ENCODE measurements around the gene HDHD5. TPM values are rescaled to one million over a fixed set of nuclear protein-coding genes. Genes with fewer than 3 reads are reported as not detected.
"Not testable (repeated sequence)": the region's sequence is repeated elsewhere in the genome, so short reads cannot be mapped to it uniquely, and the experiment has no call there.

The HDHD5 gene
- total and polyA plus RNA-seq, 10 of the 15 experiments (the other 5 are each of a cell fraction or from before 2014, with no cell fraction given) = 1.7 to 68.0 (median 49.9) TPM

GRCh38 chr22:17149076-17149815 is 9.8 kb downstream of the HDHD5 start (continued):
- TF ChIP-seq ZNF687 (IDR thresholded peaks at IDR 0.05) = no peak
- no peak for TF ChIP-seq IRF3 (IDR thresholded peaks at IDR 0.05)
- TF ChIP-seq FOXM1 (IDR thresholded peaks at IDR 0.05; ENCODE audit: low read depth, low read length) = no peak
- TF ChIP-seq SIN3A (IDR thresholded peaks at IDR 0.05; ENCODE audit: low read depth, low read length) = no peak
- no peak for TF ChIP-seq ZNF384 (IDR thresholded peaks at IDR 0.05; ENCODE audit: borderline replicate concordance, low read depth, low read length)
- no peak for TF ChIP-seq GABPA (IDR thresholded peaks at IDR 0.05; ENCODE audit: low read depth)
- TF ChIP-seq NBN (IDR thresholded peaks at IDR 0.05) = no peak

- SMC1A ChIA-PET (ENCODE audit: uncharacterized antibody, unreplicated experiment); ATAC-seq; intact Hi-C loops (cut with micrococcal nuclease; ENCODE audit: unreplicated experiment); DNase-seq (ENCODE audit: low read depth, low spot score); RAD21 ChIA-PET (ENCODE audit: unreplicated experiment); FAIRE-seq; H3K4me3 ChIP-seq; POLR2A ChIA-PET; CTCF ChIA-PET; BruUV-seq (replicated peaks); in situ Hi-C loops (cut with MboI); H3K4me2 ChIP-seq (ENCODE audit: control insufficient read depth, insufficient read depth); H3K79me2 ChIP-seq (ENCODE audit: control insufficient read depth, insufficient read depth, low read length); H4K20me1 ChIP-seq (ENCODE audit: control insufficient read depth, insufficient read depth); H3K4me1 ChIP-seq (ENCODE audit: control insufficient read depth, insufficient read depth, low read length); H3K9ac ChIP-seq (ENCODE audit: control insufficient read depth, insufficient read depth, low read length); H3K27me3 ChIP-seq (replicated peaks in 1 of 2; ENCODE audit: control insufficient read depth in 2 of 2, insufficient read depth in 2 of 2, low read length in 1 of 2); H3K27ac ChIP-seq (ENCODE audit: control insufficient read depth, insufficient read depth); H2AFZ ChIP-seq (ENCODE audit: control insufficient read depth, low read depth, low read length); H3K9me3 ChIP-seq (replicated peaks; ENCODE audit: control insufficient read depth, insufficient read depth, low read length): not testable (repeated sequence)
- peaks cover 15 to 17% of the 10 kb centered on the region in 2 experiments; a peak in 3 of 4 replicates for H3K36me3 ChIP-seq (ENCODE audit: control insufficient read depth in 2 of 2, insufficient read depth in 2 of 2, low read length in 1 of 2)
- 95% methylated on average over 22 of the region's 30 CpGs for WGBS (ENCODE audit: insufficient coverage, insufficient replicate concordance, low lambda C conversion rate, missing lambda C conversion rate)
- TF ChIP-seq BCL3 (IDR thresholded peaks at IDR 0.05; ENCODE audit: borderline replicate concordance, insufficient read depth, low read depth, low read length, poor library complexity, severe bottlenecking) (peak; percentile 82), TCF3 (IDR thresholded peaks at IDR 0.05; ENCODE audit: borderline replicate concordance, insufficient read depth, low read depth, low read length) (0 out of 2 replicates have a peak, but pooled peaks have one; percentile 38)
Observed at GRCh38 chr22:17147458-17147857, 11.6 kb downstream of the HDHD5 start.
